Measurements from ENCODE around the gene COL20A1. TPM values are rescaled to one million over a fixed set of nuclear protein-coding genes. Genes with fewer than 3 reads are reported as not detected.

COL20A1 gene
- polyA plus RNA-seq, 2 of the 4 experiments (the other 2 are of a cell fraction), result 0.21 to 0.93 TPM

- DNase-seq (ENCODE audit: low read depth in 1 of 2, low spot score in 1 of 2), result no peak
- no peaks in the 10 kb centered on the region for H3K4me1 ChIP-seq
- H3K4me2 ChIP-seq, result no peak overlapping the region
- no peak overlapping the region for H3K27ac ChIP-seq
- ATAC-seq, result peak in 1 of 2 experiments; percentile 26; a peak in 3 of 6 replicates
- peaks cover 27% of the 10 kb centered on the region for H3K9me3 ChIP-seq
- POLR2A ChIA-PET, result no interaction called here
- TF ChIP-seq HOXB13 (CRISPR knock-in tag; IDR thresholded peaks at IDR 0.05; ENCODE audit: low read depth) (no peak), HMGXB4 (CRISPR knock-in tag; IDR thresholded peaks at IDR 0.05; ENCODE audit: borderline replicate concordance) (no peak), HEYL (CRISPR knock-in tag; IDR thresholded peaks at IDR 0.05) (no peak), JUN (IDR thresholded peaks at IDR 0.05) (no peak), MAZ (IDR thresholded peaks at IDR 0.05; ENCODE audit: borderline replicate concordance, low read depth, low read length) (no peak), RAD21 (conservative IDR thresholded peaks at IDR 0.05 in 1 of 2, IDR thresholded peaks at IDR 0.05 in 1 of 2) (no peak), FOSB (CRISPR knock-in tag; IDR thresholded peaks at IDR 0.05) (no peak), RARB (CRISPR knock-in tag; IDR thresholded peaks at IDR 0.05) (no peak)
- 43% methylated on average over 16 of the region's 17 CpGs for WGBS (ENCODE audit: missing lambda C conversion rate)
- FAIRE-seq, result no peak
- H3K4me3 ChIP-seq, result no peak overlapping the region
- CTCF ChIA-PET, result interaction anchor here (0.7 to 9.2 kb wide), 34 partner anchors 10 to 327 kb away, joined by 3 to 139 read pairs (median 4); partner anchors contain the start of genes BIRC7 and PTK6
Measured at GRCh38 chr20:63382551-63383300, 89.7 kb downstream of the COL20A1 start.

- no peak for ATAC-seq
- H3K9me3 ChIP-seq, result peaks cover 27% of the 10 kb centered on the region
- CTCF ChIA-PET, result interaction anchor here (1.4 to 9.2 kb wide), 7 partner anchors 14 to 159 kb away, joined by 4 to 139 read pairs (median 15); no protein-coding TSS in a partner anchor
- DNase-seq (ENCODE audit: low read depth in 1 of 2, low spot score in 1 of 2), result no peak
- POLR2A ChIA-PET, result no interaction called here
- H3K27ac ChIP-seq, result no peak overlapping the region
- WGBS (ENCODE audit: missing lambda C conversion rate), result 46% methylated on average over 11 of the region's 11 CpGs
- H3K4me3 ChIP-seq, result no peak overlapping the region
- TF ChIP-seq, protein P1, sequence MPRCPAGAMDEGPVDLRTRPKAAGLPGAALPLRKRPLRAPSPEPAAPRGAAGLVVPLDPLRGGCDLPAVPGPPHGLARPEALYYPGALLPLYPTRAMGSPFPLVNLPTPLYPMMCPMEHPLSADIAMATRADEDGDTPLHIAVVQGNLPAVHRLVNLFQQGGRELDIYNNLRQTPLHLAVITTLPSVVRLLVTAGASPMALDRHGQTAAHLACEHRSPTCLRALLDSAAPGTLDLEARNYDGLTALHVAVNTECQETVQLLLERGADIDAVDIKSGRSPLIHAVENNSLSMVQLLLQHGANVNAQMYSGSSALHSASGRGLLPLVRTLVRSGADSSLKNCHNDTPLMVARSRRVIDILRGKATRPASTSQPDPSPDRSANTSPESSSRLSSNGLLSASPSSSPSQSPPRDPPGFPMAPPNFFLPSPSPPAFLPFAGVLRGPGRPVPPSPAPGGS (IDR thresholded peaks at IDR 0.05), result no peak
- TF ChIP-seq CEBPB (IDR thresholded peaks at IDR 0.05) (no peak), FOXS1 (CRISPR knock-in tag; IDR thresholded peaks at IDR 0.05) (no peak), HDAC2 (IDR thresholded peaks at IDR 0.05) (no peak), KDM5A (IDR thresholded peaks at IDR 0.05) (no peak), JUN (IDR thresholded peaks at IDR 0.05) (no peak), NFE2L2 (conservative IDR thresholded peaks at IDR 0.05; ENCODE audit: low read length) (no peak)
- FAIRE-seq, result no peak
- no peaks in the 10 kb centered on the region for H3K4me1 ChIP-seq
- H3K4me2 ChIP-seq, result no peak overlapping the region
Measured at GRCh38 chr20:63383556-63383955, 90.6 kb downstream of the COL20A1 start.

GRCh38 chr20:63384336-63384735 is 91.3 kb downstream of the COL20A1 start:
- CTCF ChIA-PET, result interaction anchor here (1.0 to 9.2 kb wide), 6 partner anchors 15 to 160 kb away, joined by 3 to 139 read pairs (median 17); no protein-coding TSS in a partner anchor
- ATAC-seq (no peak), DNase-seq (ENCODE audit: low read depth in 1 of 2, low spot score in 1 of 2) (no peak), FAIRE-seq (no peak)
- Histone ChIP-seq H3K27ac (no peak overlapping the region), H3K4me2 (no peak overlapping the region), H3K9me3 (peaks cover 29% of the 10 kb centered on the region), H3K4me1 (no peaks in the 10 kb centered on the region), H3K4me3 (no peak overlapping the region)
- POLR2A ChIA-PET, result no interaction called here
- WGBS (ENCODE audit: missing lambda C conversion rate), result 37% methylated on average over 18 of the region's 18 CpGs
- TF ChIP-seq ZSCAN20 (CRISPR knock-in tag; IDR thresholded peaks at IDR 0.05) (no peak), HEYL (CRISPR knock-in tag; IDR thresholded peaks at IDR 0.05) (no peak), ZC3H11A (IDR thresholded peaks at IDR 0.05) (no peak), TP53 (CRISPR knock-in tag; IDR thresholded peaks at IDR 0.05) (no peak), HMGXB4 (CRISPR knock-in tag; IDR thresholded peaks at IDR 0.05; ENCODE audit: borderline replicate concordance) (no peak), EHF (CRISPR knock-in tag; IDR thresholded peaks at IDR 0.05) (no peak), KDM5A (IDR thresholded peaks at IDR 0.05) (no peak), ZNF302 (CRISPR knock-in tag; IDR thresholded peaks at IDR 0.05) (no peak), RARB (CRISPR knock-in tag; IDR thresholded peaks at IDR 0.05) (no peak)
- TF ChIP-seq, protein P1 (IDR thresholded peaks at IDR 0.05), result no peak
- TF ChIP-seq, protein P2, sequence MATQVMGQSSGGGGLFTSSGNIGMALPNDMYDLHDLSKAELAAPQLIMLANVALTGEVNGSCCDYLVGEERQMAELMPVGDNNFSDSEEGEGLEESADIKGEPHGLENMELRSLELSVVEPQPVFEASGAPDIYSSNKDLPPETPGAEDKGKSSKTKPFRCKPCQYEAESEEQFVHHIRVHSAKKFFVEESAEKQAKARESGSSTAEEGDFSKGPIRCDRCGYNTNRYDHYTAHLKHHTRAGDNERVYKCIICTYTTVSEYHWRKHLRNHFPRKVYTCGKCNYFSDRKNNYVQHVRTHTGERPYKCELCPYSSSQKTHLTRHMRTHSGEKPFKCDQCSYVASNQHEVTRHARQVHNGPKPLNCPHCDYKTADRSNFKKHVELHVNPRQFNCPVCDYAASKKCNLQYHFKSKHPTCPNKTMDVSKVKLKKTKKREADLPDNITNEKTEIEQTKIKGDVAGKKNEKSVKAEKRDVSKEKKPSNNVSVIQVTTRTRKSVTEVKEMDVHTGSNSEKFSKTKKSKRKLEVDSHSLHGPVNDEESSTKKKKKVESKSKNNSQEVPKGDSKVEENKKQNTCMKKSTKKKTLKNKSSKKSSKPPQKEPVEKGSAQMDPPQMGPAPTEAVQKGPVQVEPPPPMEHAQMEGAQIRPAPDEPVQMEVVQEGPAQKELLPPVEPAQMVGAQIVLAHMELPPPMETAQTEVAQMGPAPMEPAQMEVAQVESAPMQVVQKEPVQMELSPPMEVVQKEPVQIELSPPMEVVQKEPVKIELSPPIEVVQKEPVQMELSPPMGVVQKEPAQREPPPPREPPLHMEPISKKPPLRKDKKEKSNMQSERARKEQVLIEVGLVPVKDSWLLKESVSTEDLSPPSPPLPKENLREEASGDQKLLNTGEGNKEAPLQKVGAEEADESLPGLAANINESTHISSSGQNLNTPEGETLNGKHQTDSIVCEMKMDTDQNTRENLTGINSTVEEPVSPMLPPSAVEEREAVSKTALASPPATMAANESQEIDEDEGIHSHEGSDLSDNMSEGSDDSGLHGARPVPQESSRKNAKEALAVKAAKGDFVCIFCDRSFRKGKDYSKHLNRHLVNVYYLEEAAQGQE (IDR thresholded peaks at IDR 0.05), result no peak
- TF ChIP-seq, protein P3, sequence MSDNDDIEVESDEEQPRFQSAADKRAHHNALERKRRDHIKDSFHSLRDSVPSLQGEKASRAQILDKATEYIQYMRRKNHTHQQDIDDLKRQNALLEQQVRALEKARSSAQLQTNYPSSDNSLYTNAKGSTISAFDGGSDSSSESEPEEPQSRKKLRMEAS (IDR thresholded peaks at IDR 0.05), result no peak

Data from A549 (cell line).